KG1 (cell line): Measurements from ENCODE around the gene USP21.
"Not testable (repeated sequence)": the region's sequence is repeated elsewhere in the genome, so short reads cannot be mapped to it uniquely, and the experiment has no call there.

Experiments used
- DNase-seq: peaks from one replicate; lab custom pipeline; 2025; lab: John Stamatoyannopoulos, UW

USP21 gene

DNA sequence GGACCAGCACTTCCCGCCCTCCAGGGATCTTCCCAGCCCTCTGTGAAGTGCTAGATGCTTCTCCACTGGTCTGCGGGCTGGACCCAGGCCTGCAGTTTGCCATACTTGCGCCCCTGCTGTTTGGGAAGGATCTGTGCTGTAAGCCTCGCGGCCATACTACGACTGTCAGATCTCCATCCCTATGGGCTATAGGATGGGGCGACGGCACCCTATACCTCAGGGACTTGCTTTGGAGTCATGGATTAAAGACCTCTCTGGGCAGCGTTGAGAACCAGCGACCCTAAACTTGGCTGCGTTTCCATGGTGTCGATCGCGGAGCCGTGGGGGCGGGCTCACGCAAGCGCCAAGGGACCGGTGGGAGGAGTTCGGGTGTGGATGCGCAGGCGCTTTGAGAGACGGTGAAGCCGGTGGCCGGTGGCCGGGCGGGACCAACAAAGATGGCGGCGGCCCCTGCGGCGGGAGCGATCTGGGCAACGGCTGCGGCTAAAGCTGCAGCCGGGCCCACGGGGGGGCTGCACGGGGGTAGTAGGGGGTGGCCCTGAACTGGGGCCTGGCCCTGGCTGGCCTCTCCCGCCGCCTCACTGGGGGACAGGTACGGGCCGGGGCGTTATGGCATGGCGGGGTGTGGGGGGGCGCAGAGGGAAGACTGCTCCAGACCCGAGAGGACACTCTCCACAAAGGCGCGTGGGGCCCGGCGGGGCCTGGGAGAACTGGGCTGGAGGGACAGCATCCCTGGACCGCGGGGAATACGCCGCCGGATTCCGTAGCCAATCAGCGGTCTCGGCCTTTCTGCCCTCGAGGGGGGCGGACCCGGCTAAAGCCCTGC, at the start of gene USP21:
Gene USP21 (plus strand): TSS at position 414 of the 826 bp plus-strand sequence. CDS start 1,141 bp downstream, outside the sequence.
- DNase-seq, result peak; percentile 78

DNA sequence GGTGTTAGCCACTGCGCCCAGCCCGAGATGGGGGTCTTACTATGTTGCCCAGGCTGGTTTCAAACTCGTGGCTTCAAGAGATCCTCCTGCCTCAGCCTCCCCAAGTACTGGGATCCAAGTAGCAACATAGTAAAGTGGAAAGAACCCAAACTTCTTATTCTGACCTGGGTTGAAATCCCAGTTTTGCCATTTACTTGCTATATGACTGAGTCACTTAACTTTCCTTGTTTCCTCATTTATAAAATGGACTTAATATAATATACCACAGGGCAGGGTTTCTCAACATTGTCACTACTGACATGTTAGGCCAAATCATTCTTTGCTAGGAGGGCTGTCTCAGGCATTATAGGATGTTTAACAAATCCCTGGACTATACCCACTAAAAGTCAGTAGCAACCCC, 48.2 kb upstream of the USP21 start:
- DNase-seq, result no peak

- DNase-seq, result no peak
Measured at GRCh38 chr1:161111527-161111926, 47.8 kb upstream of the USP21 start.

DNA sequence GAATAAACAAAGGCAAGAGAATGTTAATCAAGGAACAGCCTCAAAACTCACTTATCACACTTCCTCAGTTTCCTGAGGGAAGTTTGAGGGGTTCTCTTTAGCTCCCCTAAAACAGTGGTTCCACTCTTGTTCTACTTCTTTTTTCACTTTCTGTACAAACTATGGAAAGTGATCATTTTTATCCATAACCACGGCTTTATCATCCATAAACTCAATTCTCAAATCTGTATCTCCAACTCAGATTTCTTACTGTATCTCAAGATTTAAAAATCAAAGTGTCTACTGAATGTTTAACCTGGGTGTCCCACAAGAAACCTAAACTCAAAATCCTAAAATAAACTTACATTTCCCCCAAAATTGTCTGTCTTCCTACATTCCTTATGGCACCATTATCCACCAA, 45.4 kb upstream of the USP21 start:
- DNase-seq, result no peak

GRCh38 chr1:161114556-161114955, 44.7 kb upstream of the USP21 start:
- no peak for DNase-seq

DNA sequence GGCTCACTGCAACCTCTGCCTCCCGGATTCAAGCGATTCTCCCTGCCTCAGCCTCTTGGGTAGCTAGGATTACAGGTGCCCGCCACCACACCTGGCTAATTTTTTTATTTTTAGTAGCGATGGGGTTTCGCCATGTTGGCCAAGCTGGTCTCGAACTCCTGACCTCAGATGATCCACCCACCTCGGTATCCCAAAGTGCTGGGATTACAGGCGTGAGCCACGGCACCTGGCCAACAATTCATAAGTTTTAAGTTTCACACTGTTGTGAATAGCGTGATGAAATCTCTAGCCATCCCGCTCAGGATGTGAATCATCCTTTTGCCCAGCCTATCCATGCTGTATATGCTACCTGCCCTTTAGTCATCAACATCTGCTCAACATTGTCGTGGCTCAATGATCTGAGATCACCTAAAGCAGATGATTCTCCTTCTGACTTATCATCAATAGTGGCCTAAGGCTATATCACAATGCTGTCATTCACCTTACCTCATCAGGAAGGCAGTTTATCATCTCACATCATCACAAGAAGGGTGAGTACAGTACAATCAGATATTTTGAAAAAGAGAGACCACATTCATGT, 44.1 kb upstream of the USP21 start:
- no peak for DNase-seq

- not testable (repeated sequence) for DNase-seq
Measured at GRCh38 chr1:161115961-161116360, 43.3 kb upstream of the USP21 start.

- peak; percentile 38 for DNase-seq
Measured at GRCh38 chr1:161117759-161118581, 41.3 kb upstream of the USP21 start, which contains the start of the genes NIT1 and PFDN2. Gene NIT1, plus strand, starts transcription at chr1:161118105. Its CDS starts 72 bp downstream, at chr1:161118177. Gene PFDN2, minus strand, starts transcription at chr1:161118037. Its CDS starts 11 bp downstream, at chr1:161118026.

DNA sequence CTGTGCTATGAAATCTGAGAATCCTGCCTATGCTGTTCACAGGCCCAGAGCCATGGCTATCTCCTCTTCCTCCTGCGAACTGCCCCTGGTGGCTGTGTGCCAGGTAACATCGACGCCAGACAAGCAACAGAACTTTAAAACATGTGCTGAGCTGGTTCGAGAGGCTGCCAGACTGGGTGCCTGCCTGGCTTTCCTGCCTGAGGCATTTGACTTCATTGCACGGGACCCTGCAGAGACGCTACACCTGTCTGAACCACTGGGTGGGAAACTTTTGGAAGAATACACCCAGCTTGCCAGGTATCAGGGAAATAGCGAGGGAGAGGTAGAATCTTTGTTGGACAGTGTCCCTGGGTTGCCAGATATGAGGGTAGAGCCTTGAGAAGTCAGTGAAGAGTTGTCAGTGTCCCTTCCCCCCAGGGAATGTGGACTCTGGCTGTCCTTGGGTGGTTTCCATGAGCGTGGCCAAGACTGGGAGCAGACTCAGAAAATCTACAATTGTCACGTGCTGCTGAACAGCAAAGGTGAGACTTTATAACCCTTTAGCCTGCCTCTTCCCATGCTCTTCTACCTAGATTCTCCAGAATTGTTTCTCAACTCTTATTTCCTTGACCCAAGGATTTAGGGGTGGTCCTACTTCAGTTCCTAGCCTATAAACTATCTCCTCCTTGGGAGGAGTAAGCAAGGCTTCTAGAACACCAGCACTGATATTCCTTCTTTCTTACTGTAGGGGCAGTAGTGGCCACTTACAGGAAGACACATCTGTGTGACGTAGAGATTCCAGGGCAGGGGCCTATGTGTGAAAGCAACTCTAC, 40.0 kb upstream of the USP21 start:
- no peak for DNase-seq

GRCh38 chr1:161121042-161121650, 38.2 kb upstream of the USP21 start:
- DNase-seq, result no peak

DNA sequence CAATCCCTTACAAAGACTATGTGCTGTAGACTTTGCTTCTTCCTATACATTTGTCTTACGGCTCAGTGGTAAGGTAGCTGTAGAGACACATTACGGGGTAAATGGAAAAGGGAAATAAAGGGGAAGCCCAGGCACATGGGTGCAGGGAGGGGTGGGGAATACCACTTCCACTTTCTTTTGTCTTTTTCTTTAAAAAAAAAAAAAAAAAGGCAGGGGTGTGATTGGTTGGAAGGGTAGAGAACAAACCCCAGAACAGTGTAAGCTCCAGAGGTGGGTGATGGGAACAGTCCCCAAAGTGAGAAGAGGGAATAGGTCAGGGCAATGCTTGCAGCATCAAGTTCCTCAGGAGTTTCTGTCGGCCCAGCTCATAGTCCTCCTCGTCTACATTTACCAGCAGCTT, 37.5 kb upstream of the USP21 start:
- DNase-seq, result peak; percentile 22

DNA sequence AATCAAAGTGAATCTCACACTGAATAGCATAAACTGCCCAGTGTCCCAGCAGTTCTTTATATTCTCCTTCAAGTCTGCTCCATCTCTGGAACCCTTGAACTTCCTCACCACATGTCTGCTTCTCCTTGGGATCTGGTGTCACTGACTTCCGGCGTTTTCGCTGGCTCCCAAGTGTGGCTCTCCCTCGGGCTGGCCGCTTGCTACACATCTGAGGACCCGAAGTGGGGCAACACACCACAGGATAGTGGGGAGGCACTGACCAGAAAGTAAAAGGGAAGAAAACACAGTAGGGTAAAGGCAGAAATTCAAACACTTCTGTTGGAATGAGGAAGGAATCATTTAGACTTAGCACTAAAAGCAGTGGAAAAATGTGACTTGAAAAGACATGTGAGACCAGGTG, 36.3 kb upstream of the USP21 start:
- DNase-seq, result no peak

DNA sequence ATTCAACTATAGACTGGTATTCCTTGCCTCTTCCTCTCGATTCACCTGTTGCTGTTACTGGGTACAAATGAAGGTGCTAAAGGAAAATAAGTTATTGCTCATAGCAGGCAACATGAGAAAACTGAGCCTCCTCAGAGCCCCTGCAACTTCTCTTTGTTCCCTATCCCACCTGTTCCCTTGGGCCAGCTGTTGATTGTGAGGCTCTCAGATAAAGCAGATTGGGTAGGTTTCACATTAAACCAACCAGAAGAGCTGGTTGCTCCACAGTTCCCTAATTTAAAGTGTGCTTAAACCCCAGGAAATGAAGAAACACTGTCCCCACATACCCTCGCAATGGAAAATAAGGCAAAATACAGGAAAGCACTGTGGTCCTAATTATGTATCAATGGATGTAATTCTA, 31.7 kb upstream of the USP21 start:
- DNase-seq, result no peak

DNA sequence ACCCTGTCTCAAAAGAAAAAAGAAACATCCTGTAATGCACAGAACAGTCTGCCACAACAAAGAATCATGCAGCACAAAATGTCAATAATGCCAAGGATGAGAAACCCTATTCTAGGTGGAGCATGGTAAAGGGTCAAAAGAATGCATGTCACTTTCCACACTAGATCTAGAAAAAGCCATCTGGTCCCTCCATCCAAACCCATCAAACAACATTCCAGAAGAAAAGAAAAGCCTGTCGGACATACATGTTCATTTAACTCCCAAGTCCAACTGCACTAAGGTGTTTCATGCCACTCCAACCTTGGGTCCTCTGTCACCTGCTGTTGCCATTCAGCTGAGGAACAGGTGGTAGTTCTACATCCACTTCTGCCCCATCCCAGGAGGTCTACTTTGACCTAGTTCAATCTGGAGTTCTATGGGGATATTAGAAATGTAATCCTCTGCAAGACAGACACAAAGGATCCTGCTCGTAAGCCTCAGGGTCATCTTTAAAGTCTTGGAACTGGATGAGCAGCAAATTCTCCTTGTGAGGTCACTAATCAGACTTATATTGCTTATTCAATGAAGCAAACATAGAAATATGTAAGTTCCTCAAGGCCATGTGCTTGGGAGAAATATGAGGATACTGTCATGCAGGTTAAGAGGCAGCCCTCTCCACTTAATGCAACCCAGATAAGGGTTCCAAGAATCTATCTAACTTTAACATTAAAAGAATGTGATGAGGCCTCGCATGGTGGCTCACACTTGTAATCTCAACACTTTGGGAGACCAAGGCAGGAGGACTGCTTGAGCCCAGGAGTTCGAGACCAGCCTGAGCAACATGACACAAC, 30.5 kb upstream of the USP21 start:
- DNase-seq, result no peak

DNA sequence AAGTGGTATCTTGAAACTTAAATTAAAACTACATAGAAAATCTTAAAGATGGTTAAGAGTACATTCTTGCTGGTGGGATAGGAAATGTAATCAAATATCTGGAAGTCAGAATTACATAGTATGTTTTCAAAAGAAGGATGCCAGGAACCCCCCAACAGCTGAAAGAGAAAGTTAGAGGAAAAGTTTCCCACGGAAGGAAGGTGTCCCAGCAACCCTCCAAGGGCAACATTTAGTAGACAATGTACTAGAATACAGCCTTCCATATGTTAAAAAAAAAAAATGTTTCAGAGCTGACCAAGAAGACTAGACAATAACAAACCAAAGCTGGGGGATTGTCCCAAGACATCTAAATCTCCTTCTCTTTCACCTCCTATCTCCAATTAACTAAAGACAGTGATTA, 29.0 kb upstream of the USP21 start:
- no peak for DNase-seq

DNA sequence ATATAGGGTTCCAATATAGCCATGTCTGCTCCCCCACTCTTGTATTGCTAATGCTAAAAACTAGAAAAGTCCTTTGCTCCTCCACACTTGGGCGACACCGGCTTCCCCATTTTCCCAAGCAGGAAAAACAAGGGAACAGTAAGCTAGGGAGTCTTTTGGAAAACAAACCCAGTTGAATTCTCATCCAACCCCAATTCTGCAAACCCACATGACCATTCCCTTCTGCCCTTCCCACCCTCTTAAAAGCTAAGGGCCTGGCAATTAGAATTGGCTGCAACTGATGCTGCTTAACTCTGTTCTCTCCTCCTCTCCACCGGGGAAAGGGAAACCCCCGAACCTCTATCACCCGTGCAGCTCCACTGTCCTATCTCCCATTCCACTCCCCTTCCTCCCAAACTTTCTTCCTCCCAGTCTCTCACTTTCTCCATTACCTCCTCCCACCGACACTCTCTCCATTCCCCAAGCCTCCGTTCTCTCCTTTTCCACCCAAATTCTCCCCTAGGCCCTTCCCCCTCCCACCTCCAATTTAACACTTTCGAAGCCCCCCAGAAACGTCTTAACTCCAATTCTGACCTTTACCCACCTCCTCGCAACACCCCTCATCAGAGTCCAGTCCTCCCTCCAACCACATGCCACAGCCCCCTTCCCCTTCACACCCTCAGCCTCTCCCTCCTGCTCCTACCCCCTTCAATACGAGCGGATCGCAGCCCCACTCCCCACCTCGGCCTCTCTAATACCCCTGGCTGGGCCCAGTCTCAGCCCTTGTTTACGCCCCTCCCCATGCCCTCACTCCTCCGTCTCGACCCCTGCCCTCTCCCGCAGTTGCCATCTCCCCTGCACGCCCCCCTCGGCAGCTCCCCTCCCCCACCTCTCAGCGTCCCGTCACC, 27.5 kb upstream of the USP21 start:
- DNase-seq, result no peak

DNA sequence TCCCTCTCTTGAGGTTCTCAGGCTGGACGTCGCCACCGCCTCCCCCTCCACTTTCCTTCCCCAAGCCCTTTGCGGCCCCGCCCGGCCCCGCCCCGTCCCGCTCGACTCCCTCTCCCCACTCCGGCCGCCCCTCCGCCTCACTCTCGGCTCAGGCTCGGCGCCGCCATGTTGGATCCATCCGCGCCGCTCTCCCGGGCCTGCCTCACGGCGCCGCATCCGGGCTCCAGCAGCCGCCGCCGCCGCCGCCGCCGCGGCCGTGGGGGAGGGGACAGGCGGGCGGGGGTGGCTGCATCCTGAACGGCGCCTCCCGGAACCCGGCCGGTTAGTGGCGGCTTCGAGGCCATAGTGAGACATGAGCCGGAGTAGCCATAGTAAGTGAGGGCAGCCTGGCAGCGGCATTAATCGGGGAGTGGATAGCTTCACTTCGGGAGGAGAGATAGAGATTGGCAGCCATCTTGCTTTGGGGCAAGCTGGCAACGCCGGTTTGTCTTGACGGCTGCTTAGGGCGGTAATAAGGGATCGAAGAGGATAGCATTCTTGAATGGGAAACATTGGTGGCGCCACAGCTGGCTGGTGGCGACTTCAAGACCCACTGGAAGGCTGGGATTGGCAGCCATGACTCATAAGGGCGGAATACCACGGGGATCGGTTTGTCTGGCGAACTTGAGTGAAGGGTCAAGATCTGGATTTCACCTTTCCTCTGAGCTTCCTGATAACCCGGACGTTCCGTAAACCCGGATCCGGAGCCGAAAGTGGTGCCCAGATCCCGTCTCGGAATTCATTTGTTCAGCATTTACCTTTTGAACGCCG, 26.7 kb upstream of the USP21 start, which contains the start of gene DEDD:
Gene DEDD (minus strand): TSS at position 258 of the 810 bp plus-strand sequence. CDS start 8,205 bp downstream, outside the sequence.
- DNase-seq, result peak; percentile 86

DNA sequence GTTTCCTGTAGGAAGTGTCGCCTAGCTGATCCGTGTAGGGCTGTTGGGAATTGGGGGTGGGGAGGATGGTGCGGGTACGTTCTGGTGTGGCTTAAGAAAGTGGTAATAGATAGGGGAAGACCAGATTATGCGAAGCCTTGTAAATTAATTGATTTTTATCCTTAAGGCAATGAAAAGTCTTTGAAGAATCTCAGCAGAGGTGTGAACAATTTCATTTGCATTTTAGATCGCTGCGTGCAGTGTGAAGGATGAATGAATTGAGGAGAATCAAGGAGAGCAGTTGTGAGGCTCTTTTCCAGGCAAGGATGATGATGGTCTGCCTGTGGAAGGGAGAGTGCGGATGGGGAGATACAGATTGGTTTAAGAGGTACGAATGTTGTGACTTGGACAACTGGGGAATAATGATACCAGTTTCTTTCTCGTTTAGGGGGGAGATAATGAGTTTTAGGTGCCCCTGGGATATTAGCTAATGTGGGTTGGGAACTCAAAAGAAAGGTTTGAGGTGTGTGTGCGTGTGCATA, 26.0 kb upstream of the USP21 start:
- no peak for DNase-seq
